ENCODE data around the gene TAF1B. TPM values are rescaled to one million over a fixed set of nuclear protein-coding genes. Genes with fewer than 3 reads are reported as not detected.

The TAF1B gene
- total RNA-seq, 2 experiments from 2014 or later = 22.3 to 22.4 TPM

DNA sequence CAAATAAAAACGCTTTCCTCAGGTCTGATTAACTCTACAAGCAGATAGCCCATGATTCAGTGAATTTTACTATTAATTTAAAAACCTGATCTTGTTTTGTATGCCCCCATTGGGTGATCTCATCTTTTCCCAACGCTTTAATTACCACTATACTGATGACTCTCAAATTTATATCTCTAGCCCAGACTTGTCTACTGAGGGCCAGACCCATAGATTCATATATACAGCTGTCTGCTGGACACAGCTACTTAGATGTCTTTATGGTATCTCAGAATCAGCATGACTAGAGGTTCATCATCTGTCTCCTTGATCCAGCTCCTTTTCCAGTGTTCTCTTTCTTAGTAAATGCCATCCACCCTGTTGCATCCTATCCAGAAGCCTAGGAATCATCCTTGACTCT lies 33.8 kb downstream of the TAF1B start:
- TF ChIP-seq, protein P1, sequence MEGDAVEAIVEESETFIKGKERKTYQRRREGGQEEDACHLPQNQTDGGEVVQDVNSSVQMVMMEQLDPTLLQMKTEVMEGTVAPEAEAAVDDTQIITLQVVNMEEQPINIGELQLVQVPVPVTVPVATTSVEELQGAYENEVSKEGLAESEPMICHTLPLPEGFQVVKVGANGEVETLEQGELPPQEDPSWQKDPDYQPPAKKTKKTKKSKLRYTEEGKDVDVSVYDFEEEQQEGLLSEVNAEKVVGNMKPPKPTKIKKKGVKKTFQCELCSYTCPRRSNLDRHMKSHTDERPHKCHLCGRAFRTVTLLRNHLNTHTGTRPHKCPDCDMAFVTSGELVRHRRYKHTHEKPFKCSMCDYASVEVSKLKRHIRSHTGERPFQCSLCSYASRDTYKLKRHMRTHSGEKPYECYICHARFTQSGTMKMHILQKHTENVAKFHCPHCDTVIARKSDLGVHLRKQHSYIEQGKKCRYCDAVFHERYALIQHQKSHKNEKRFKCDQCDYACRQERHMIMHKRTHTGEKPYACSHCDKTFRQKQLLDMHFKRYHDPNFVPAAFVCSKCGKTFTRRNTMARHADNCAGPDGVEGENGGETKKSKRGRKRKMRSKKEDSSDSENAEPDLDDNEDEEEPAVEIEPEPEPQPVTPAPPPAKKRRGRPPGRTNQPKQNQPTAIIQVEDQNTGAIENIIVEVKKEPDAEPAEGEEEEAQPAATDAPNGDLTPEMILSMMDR (IDR thresholded peaks at IDR 0.05) = no peak
- intact Hi-C loops (cut with micrococcal nuclease) = no loop called here
- DNase-seq (no peak), ATAC-seq (no peak)
- Mint-ChIP-seq H3K27ac (no peak overlapping the region), H3K4me1 (ENCODE audit: low read depth) (no peaks in the 10 kb centered on the region), H3K9me3 (no peaks in the 10 kb centered on the region), H3K4me3 (no peak overlapping the region), H3K36me3 (ENCODE audit: low read depth) (peaks cover 36% of the 10 kb centered on the region), H3K27me3 (no peaks in the 10 kb centered on the region)
- CTCF ChIA-PET = interaction anchor here (0.9 to 1.0 kb wide), 2 partner anchors 10 to 107 kb away, joined by 3 to 4 read pairs; no protein-coding TSS in a partner anchor
- POLR2A ChIA-PET = no interaction called here

- CTCF ChIA-PET = interaction anchor here (0.9 to 1.0 kb wide), 2 partner anchors 10 to 107 kb away, joined by 3 to 4 read pairs; no protein-coding TSS in a partner anchor
- H3K27ac Mint-ChIP-seq = no peak overlapping the region
- ATAC-seq = no peak
- H3K9me3 Mint-ChIP-seq = no peaks in the 10 kb centered on the region
- POLR2A ChIA-PET = no interaction called here
- H3K36me3 Mint-ChIP-seq (ENCODE audit: low read depth) = peaks cover 36% of the 10 kb centered on the region
- H3K4me1 Mint-ChIP-seq (ENCODE audit: low read depth) = no peaks in the 10 kb centered on the region
- TF ChIP-seq, protein P1 (IDR thresholded peaks at IDR 0.05) = no peak
- no peak overlapping the region for H3K4me3 Mint-ChIP-seq
- intact Hi-C loops (cut with micrococcal nuclease) = no loop called here
- no peaks in the 10 kb centered on the region for H3K27me3 Mint-ChIP-seq
- DNase-seq = no peak
Measured at GRCh38 chr2:9877726-9878125, 34.5 kb downstream of the TAF1B start.

GRCh38 chr2:9879455-9880194 lies 36.4 kb downstream of the TAF1B start:
- DNase-seq (no peak), ATAC-seq (no peak)
- TF ChIP-seq, protein P1 (IDR thresholded peaks at IDR 0.05) = no peak
- no peaks in the 10 kb centered on the region for H3K27me3 Mint-ChIP-seq
- peaks cover 33% of the 10 kb centered on the region for H3K36me3 Mint-ChIP-seq (ENCODE audit: low read depth)
- POLR2A ChIA-PET = interaction anchor here (0.6 kb wide), 2 partner anchors 158 to 431 kb away, joined by 3 read pairs; no protein-coding TSS in a partner anchor
- no peaks in the 10 kb centered on the region for H3K9me3 Mint-ChIP-seq
- no peak overlapping the region for H3K27ac Mint-ChIP-seq
- H3K4me3 Mint-ChIP-seq = no peak overlapping the region
- intact Hi-C loops (cut with micrococcal nuclease) = no loop called here
- CTCF ChIA-PET = interaction anchor here (0.6 to 0.9 kb wide), 2 partner anchors 66 to 79 kb away, joined by 3 read pairs; no protein-coding TSS in a partner anchor
- no peaks in the 10 kb centered on the region for H3K4me1 Mint-ChIP-seq (ENCODE audit: low read depth)

DNA sequence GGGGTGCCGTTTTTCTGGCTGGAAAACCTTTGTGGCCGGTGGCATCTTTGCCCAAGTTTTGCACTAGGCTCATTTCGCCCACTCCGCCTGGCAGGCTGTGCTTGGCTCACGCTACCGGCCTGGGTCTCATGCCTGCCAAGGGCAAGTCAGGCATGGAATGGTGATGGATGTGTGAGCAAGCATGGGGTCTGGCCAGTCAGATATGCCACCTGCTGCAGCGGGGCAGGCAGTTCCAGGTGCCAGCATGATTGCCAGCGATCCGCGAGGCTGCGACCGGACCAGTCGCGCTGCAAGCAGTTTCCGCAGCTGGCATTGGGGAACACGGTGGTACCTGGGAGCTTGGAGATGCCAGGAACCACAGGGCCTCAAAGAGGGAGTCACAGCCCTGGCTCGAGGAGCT lies 40.6 kb downstream of the TAF1B start:
- no peak overlapping the region for H3K27ac Mint-ChIP-seq
- ChIA-PET CTCF (interaction anchor here (1.2 to 2.0 kb wide), 2 partner anchors 100 to 213 kb away, joined by 4 to 5 read pairs; no protein-coding TSS in a partner anchor), POLR2A (no interaction called here)
- ATAC-seq (no peak), DNase-seq (no peak)
- peaks cover 49% of the 10 kb centered on the region for H3K36me3 Mint-ChIP-seq (ENCODE audit: low read depth)
- H3K4me1 Mint-ChIP-seq (ENCODE audit: low read depth) = peaks cover 3% of the 10 kb centered on the region
- no peaks in the 10 kb centered on the region for H3K27me3 Mint-ChIP-seq
- H3K9me3 Mint-ChIP-seq = peaks cover 16% of the 10 kb centered on the region
- intact Hi-C loops (cut with micrococcal nuclease) = no loop called here
- TF ChIP-seq, protein P1 (IDR thresholded peaks at IDR 0.05) = no peak
- no peak overlapping the region for H3K4me3 Mint-ChIP-seq

DNA sequence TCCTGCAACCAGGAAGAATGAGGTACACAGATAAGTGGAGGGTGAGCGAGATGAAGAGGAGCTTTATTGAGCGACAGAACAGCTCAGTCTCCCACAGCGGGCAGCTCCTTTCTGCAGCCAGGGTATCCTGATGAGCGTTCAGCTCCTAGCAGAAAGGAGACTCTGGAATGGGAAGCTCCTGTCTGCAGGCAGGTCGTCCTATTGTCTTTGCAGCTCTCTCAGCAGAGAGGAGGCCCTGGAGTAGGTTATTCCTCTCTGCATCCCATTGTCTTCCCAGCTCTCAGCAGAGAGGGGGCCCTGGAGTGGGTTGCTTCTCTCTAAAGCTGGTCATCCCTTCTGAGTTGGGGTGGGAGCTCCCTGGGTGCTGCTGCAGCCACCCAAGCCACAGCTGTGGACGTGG lies 41.2 kb downstream of the TAF1B start:
- TF ChIP-seq, protein P1 (IDR thresholded peaks at IDR 0.05) = no peak
- DNase-seq (no peak), ATAC-seq (no peak)
- peaks cover 3% of the 10 kb centered on the region for H3K4me1 Mint-ChIP-seq (ENCODE audit: low read depth)
- no peak overlapping the region for H3K4me3 Mint-ChIP-seq
- H3K27me3 Mint-ChIP-seq = no peaks in the 10 kb centered on the region
- H3K9me3 Mint-ChIP-seq = peaks cover 16% of the 10 kb centered on the region
- H3K36me3 Mint-ChIP-seq (ENCODE audit: low read depth) = peaks cover 52% of the 10 kb centered on the region
- no peak overlapping the region for H3K27ac Mint-ChIP-seq
- ChIA-PET POLR2A (interaction anchor here (0.6 kb wide), 1 partner anchor 462 kb away, joined by 3 read pairs; no protein-coding TSS in a partner anchor), CTCF (interaction anchor here (1.2 kb wide), 1 partner anchor 100 kb away, joined by 4 read pairs; no protein-coding TSS in a partner anchor)
- intact Hi-C loops (cut with micrococcal nuclease) = no loop called here

All from activated CD8-positive, alpha-beta T cell treated with anti-CD3 and anti-CD28 coated beads for 36 hours (primary cell).